GM12892 (cell line): ENCODE data around the gene JRKL. TPM values are rescaled to one million over a fixed set of nuclear protein-coding genes. Genes with fewer than 3 reads are reported as not detected.
A peak's percentile ranks its signal among the peaks of the same experiment; 100 is the strongest.

Experiments used
- DNase-seq: peaks from one replicate; pipeline ENCODE4 v3.0.0; 2011; ENCODE audit not compliant: insufficient read length
- FAIRE-seq: peaks from 2 replicates; lab custom pipeline; 2011; peaks lifted over from hg19 to GRCh38; lab: Jason Lieb, UNC
- POLR2A ChIP-seq: IDR thresholded peaks from 2 replicates; pipeline ENCODE4 v1.6.1; 2011; ENCODE audit warnings: low read depth, low read length, control low read depth
- POLR2AphosphoS5 ChIP-seq: IDR thresholded peaks from 2 replicates; pipeline ENCODE4 v1.6.1; 2011; ENCODE audit warnings: low read depth, low read length, control low read depth
- TAF1 ChIP-seq: IDR thresholded peaks from 2 replicates; pipeline ENCODE4 v1.6.1; 2011; ENCODE audit warnings: low read depth, mild to moderate bottlenecking, control low read depth, low read length, borderline replicate concordance
- polyA plus RNA-seq: library from polyadenylated mRNA; unstranded; fragments of >200 nt; gene quantifications from one replicate; pipeline ENCODE4 v1.2.1, GENCODE V29; 2012; ENCODE audit warnings: missing spikeins, inconsistent platforms; ENCODE audit not compliant: missing spikeins

JRKL gene
- polyA plus RNA-seq: 11.0 TPM

- TF ChIP-seq POLR2AphosphoS5 (peak; percentile 81), POLR2A (peak; percentile 83; the same call in 1 of the 2 replicates), TAF1 (no peak)
- DNase-seq (peak; percentile 80), FAIRE-seq (peak; percentile 98)
These were observed at the start of gene JRKL, which contains the start of gene CCDC82 for GRCh38 chr11:96389720-96390487. JRKL (plus strand) TSS chr11:96390013; CDS start chr11:96390650, 637 bp downstream. CCDC82 (minus strand) TSS chr11:96389912; CDS start chr11:96384747, 5,165 bp downstream.

- no peak for TF ChIP-seq POLR2AphosphoS5
- no peak for TF ChIP-seq TAF1
- TF ChIP-seq POLR2A: no peak
- no peak for DNase-seq
- FAIRE-seq: no peak
These were observed 49.3 kb upstream of the JRKL start for GRCh38 chr11:96340555-96340885.

GRCh38 chr11:96341211-96342013 is 48.4 kb upstream of the JRKL start:
- DNase-seq (peak; percentile 39), FAIRE-seq (peak; percentile 58)
- no peak for TF ChIP-seq POLR2AphosphoS5
- peak; percentile 54; the same call in 1 of the 2 replicates for TF ChIP-seq TAF1
- peak; percentile 19; the same call in 1 of the 2 replicates for TF ChIP-seq POLR2A

- TF ChIP-seq TAF1: no peak
- no peak for TF ChIP-seq POLR2A
- no peak for TF ChIP-seq POLR2AphosphoS5
- FAIRE-seq (no peak), DNase-seq (no peak)
These were observed 47.5 kb upstream of the JRKL start for GRCh38 chr11:96342014-96342960.

GRCh38 chr11:96342961-96343711 is 46.7 kb upstream of the JRKL start, which contains the start of gene MAML2:
MAML2 (minus strand) TSS chr11:96343195; CDS start chr11:96341895, 1,300 bp downstream.
- peak; percentile 65 for DNase-seq
- peak; percentile 76 for FAIRE-seq
- TF ChIP-seq POLR2AphosphoS5: no peak
- TF ChIP-seq POLR2A: no peak
- no peak for TF ChIP-seq TAF1

- DNase-seq: no peak
- no peak for FAIRE-seq
- no peak for TF ChIP-seq TAF1
- TF ChIP-seq POLR2A: no peak
- TF ChIP-seq POLR2AphosphoS5: no peak
These were observed 33.0 kb upstream of the JRKL start for GRCh38 chr11:96356848-96357247.

- no peak for DNase-seq
- TF ChIP-seq TAF1 (no peak), POLR2AphosphoS5 (no peak), POLR2A (no peak)
- no peak for FAIRE-seq
These were observed 32.0 kb upstream of the JRKL start for GRCh38 chr11:96357794-96358193.

- DNase-seq (no peak), FAIRE-seq (peak; percentile 73)
- TF ChIP-seq TAF1 (no peak), POLR2A (no peak), POLR2AphosphoS5 (no peak)
These were observed 31.5 kb upstream of the JRKL start for GRCh38 chr11:96358321-96358720.

GRCh38 chr11:96361778-96362177 is 28.0 kb upstream of the JRKL start:
- no peak for DNase-seq
- no peak for TF ChIP-seq POLR2AphosphoS5
- no peak for TF ChIP-seq POLR2A
- TF ChIP-seq TAF1: no peak
- FAIRE-seq: no peak

- no peak for FAIRE-seq
- DNase-seq: no peak
- no peak for TF ChIP-seq TAF1
- no peak for TF ChIP-seq POLR2AphosphoS5
- no peak for TF ChIP-seq POLR2A
These were observed 24.3 kb upstream of the JRKL start for GRCh38 chr11:96365493-96365892.
